Activated CD4-positive, alpha-beta T cell treated with anti-CD3 and anti-CD28 coated beads, Interleukin-2, amount 10 ng/mL, durations not matched to agents 24 days and 14 days (primary cell): ENCODE data around the gene GSC2. TPM values are rescaled to one million over a fixed set of nuclear protein-coding genes. Genes with fewer than 3 reads are reported as not detected.

Source experiments
- DNase-seq: peaks from one replicate; pipeline ENCODE4 v3.0.0; 2022
- H3K27ac Mint-ChIP-seq: one replicate; pipeline ENCODE4 v1.8.0; 2022; ENCODE audit warnings: mild to moderate bottlenecking, mixed read lengths
- H3K27me3 Mint-ChIP-seq: one replicate; pipeline ENCODE4 v1.8.0; 2022; ENCODE audit warnings: mixed read lengths
- H3K36me3 Mint-ChIP-seq: one replicate; pipeline ENCODE4 v1.8.0; 2022; ENCODE audit warnings: low read depth, mild to moderate bottlenecking, mixed read lengths
- H3K4me1 Mint-ChIP-seq: one replicate; pipeline ENCODE4 v1.8.0; 2021; ENCODE audit warnings: mixed read lengths
- H3K4me3 Mint-ChIP-seq: one replicate; pipeline ENCODE4 v1.8.0; 2022; ENCODE audit warnings: mild to moderate bottlenecking, moderate library complexity, mixed read lengths
- H3K9me3 Mint-ChIP-seq: one replicate; pipeline ENCODE4 v1.8.0; 2021; ENCODE audit warnings: mixed read lengths
- intact Hi-C: fragments of 100-400 bp; cut with micrococcal nuclease; formaldehyde crosslinking; loops from one replicate; pipeline ENCODE4 v1.15.1; 2023
- total RNA-seq: library from RNA; stranded (reverse); gene quantifications from 2 replicates; pipeline ENCODE4 v1.2.3, GENCODE V29; 2022

GSC2 gene
- total RNA-seq, 1 donor from 2014 or later = not detected

GRCh38 chr22:19181786-19182471 lies 31.8 kb upstream of the GSC2 start:
- intact Hi-C loops = no loop called here
- peak; percentile 68 for DNase-seq
- Mint-ChIP-seq H3K36me3 (no peaks in the 10 kb centered on the region), H3K4me3 (no peak overlapping the region), H3K4me1 (peaks cover 16% of the 10 kb centered on the region), H3K27me3 (no peaks in the 10 kb centered on the region), H3K27ac (no peak overlapping the region), H3K9me3 (no peaks in the 10 kb centered on the region)

- Mint-ChIP-seq H3K36me3 (peaks cover 1% of the 10 kb centered on the region), H3K9me3 (no peaks in the 10 kb centered on the region), H3K27me3 (no peaks in the 10 kb centered on the region), H3K27ac (no peak overlapping the region), H3K4me3 (no peak overlapping the region), H3K4me1 (peaks cover 21% of the 10 kb centered on the region)
- no peak for DNase-seq
- intact Hi-C loops = no loop called here
Measured at GRCh38 chr22:19180740-19181410, 30.8 kb upstream of the GSC2 start.

- DNase-seq = no peak
- H3K4me1 Mint-ChIP-seq = peaks cover 23% of the 10 kb centered on the region
- H3K4me3 Mint-ChIP-seq = no peak overlapping the region
- no peak overlapping the region for H3K27ac Mint-ChIP-seq
- no peaks in the 10 kb centered on the region for H3K9me3 Mint-ChIP-seq
- no peaks in the 10 kb centered on the region for H3K27me3 Mint-ChIP-seq
- H3K36me3 Mint-ChIP-seq = peaks cover 1% of the 10 kb centered on the region
- intact Hi-C loops = no loop called here
Measured at GRCh38 chr22:19180234-19180633, 30.1 kb upstream of the GSC2 start.

- H3K4me3 Mint-ChIP-seq = peak overlapping the region; percentile 83
Measured at GRCh38 chr22:19179497-19180048, 29.5 kb upstream of the GSC2 start.

GRCh38 chr22:19178657-19179496 lies 28.8 kb upstream of the GSC2 start, which contains the start of gene SLC25A1:
Gene SLC25A1, minus strand, starts transcription at chr22:19178736. Its CDS starts 63 bp downstream, at chr22:19178673.
- Mint-ChIP-seq H3K4me3 (peak within 1 kb of the TSS; percentile 83), H3K27ac (peak within 1 kb of the TSS; percentile 70), H3K9me3 (no peaks in the 10 kb centered on the region), H3K36me3 (peaks cover 1% of the 10 kb centered on the region), H3K4me1 (peaks cover 23% of the 10 kb centered on the region), H3K27me3 (no peaks in the 10 kb centered on the region)
- intact Hi-C loops = loop anchor here (1.0 to 5.0 kb wide), 6 partner anchors 35 to 300 kb away; partner anchors contain the start of genes CDC45, CLTCL1, DGCR2 and ESS2
- DNase-seq = peak; percentile 97

More at GRCh38 chr22:19179497-19180048, 29.5 kb upstream of the GSC2 start:
- peaks cover 23% of the 10 kb centered on the region for H3K4me1 Mint-ChIP-seq
- no peaks in the 10 kb centered on the region for H3K9me3 Mint-ChIP-seq
- H3K27ac Mint-ChIP-seq = peak overlapping the region; percentile 70
- intact Hi-C loops = loop anchor here (1.0 to 5.0 kb wide), 4 partner anchors 35 to 269 kb away; partner anchors contain the start of genes CLTCL1, ESS2, HIRA and MRPL40
- H3K27me3 Mint-ChIP-seq = no peaks in the 10 kb centered on the region
- H3K36me3 Mint-ChIP-seq = peaks cover 1% of the 10 kb centered on the region
- DNase-seq = peak; percentile 85

GRCh38 chr22:19178065-19178656 lies 28.1 kb upstream of the GSC2 start:
- Mint-ChIP-seq H3K9me3 (no peaks in the 10 kb centered on the region), H3K36me3 (peaks cover 5% of the 10 kb centered on the region), H3K27me3 (no peaks in the 10 kb centered on the region), H3K27ac (no peak overlapping the region), H3K4me1 (peaks cover 28% of the 10 kb centered on the region), H3K4me3 (peak overlapping the region; percentile 72)
- intact Hi-C loops = loop anchor here (1.0 to 5.0 kb wide), 3 partner anchors 56 to 301 kb away; partner anchors contain the start of genes CDC45, DGCR2, HIRA and MRPL40
- peak; percentile 91 for DNase-seq

- Mint-ChIP-seq H3K4me1 (peaks cover 33% of the 10 kb centered on the region), H3K9me3 (no peaks in the 10 kb centered on the region), H3K36me3 (peaks cover 7% of the 10 kb centered on the region), H3K27me3 (no peaks in the 10 kb centered on the region), H3K4me3 (peak overlapping the region; percentile 72), H3K27ac (no peak overlapping the region)
- peak; percentile 57 for DNase-seq
- intact Hi-C loops = loop anchor here (1.0 to 5.0 kb wide), 3 partner anchors 55 to 302 kb away; partner anchors contain the start of genes CDC45, DGCR2, HIRA and MRPL40
Measured at GRCh38 chr22:19177164-19178064, 27.3 kb upstream of the GSC2 start.

GRCh38 chr22:19176732-19177131 lies 26.6 kb upstream of the GSC2 start:
- peak; percentile 59 for DNase-seq
- intact Hi-C loops = loop anchor here (5.0 kb wide), 1 partner anchor 256 kb away; the partner anchor contains the start of genes HIRA and MRPL40
- no peaks in the 10 kb centered on the region for H3K9me3 Mint-ChIP-seq
- H3K4me3 Mint-ChIP-seq = peak overlapping the region; percentile 72
- H3K27ac Mint-ChIP-seq = no peak overlapping the region
- peaks cover 11% of the 10 kb centered on the region for H3K36me3 Mint-ChIP-seq
- peaks cover 31% of the 10 kb centered on the region for H3K4me1 Mint-ChIP-seq
- no peaks in the 10 kb centered on the region for H3K27me3 Mint-ChIP-seq

GRCh38 chr22:19176175-19176643 lies 26.1 kb upstream of the GSC2 start:
- intact Hi-C loops = loop anchor here (5.0 kb wide), 1 partner anchor 256 kb away; the partner anchor contains the start of genes HIRA and MRPL40
- H3K27me3 Mint-ChIP-seq = no peaks in the 10 kb centered on the region
- H3K9me3 Mint-ChIP-seq = no peaks in the 10 kb centered on the region
- peaks cover 27% of the 10 kb centered on the region for H3K4me1 Mint-ChIP-seq
- H3K36me3 Mint-ChIP-seq = peaks cover 13% of the 10 kb centered on the region
- no peak for DNase-seq
- no peak overlapping the region for H3K27ac Mint-ChIP-seq
- H3K4me3 Mint-ChIP-seq = peak overlapping the region; percentile 72

GRCh38 chr22:19175602-19176174 lies 25.6 kb upstream of the GSC2 start:
- Mint-ChIP-seq H3K36me3 (peaks cover 13% of the 10 kb centered on the region), H3K9me3 (no peaks in the 10 kb centered on the region), H3K4me3 (no peak overlapping the region), H3K27ac (no peak overlapping the region), H3K27me3 (peaks cover 3% of the 10 kb centered on the region), H3K4me1 (peaks cover 30% of the 10 kb centered on the region)
- DNase-seq = no peak
- intact Hi-C loops = loop anchor here (5.0 kb wide), 1 partner anchor 257 kb away; the partner anchor contains the start of genes HIRA and MRPL40

- intact Hi-C loops = loop anchor here (5.0 kb wide), 1 partner anchor 257 kb away; the partner anchor contains the start of genes HIRA and MRPL40
Measured at GRCh38 chr22:19175026-19175601, 25.0 kb upstream of the GSC2 start.

More at GRCh38 chr22:19175026-19175601, 25.0 kb upstream of the GSC2 start:
- no peak overlapping the region for H3K27ac Mint-ChIP-seq
- peaks cover 14% of the 10 kb centered on the region for H3K36me3 Mint-ChIP-seq
- peaks cover 9% of the 10 kb centered on the region for H3K27me3 Mint-ChIP-seq
- no peak overlapping the region for H3K4me3 Mint-ChIP-seq
- DNase-seq = no peak
- H3K9me3 Mint-ChIP-seq = no peaks in the 10 kb centered on the region
- peaks cover 36% of the 10 kb centered on the region for H3K4me1 Mint-ChIP-seq
